Dermis blood vessel endothelial cell (primary cell): Measurements from ENCODE around the gene GPR31. TPM values are rescaled to one million over a fixed set of nuclear protein-coding genes. Genes with fewer than 3 reads are reported as not detected.

Source experiments
- DNase-seq: peaks from one replicate; pipeline ENCODE4 v3.0.0; 2010
- total RNA-seq: library from RNA; depleted of rRNA; stranded (reverse); fragments of >200 nt; gene quantifications from 2 replicates; pipeline ENCODE4 v1.2.3, GENCODE V29; 2014

GPR31 gene
- total RNA-seq, 1 donor from 2014 or later: not detected

DNA sequence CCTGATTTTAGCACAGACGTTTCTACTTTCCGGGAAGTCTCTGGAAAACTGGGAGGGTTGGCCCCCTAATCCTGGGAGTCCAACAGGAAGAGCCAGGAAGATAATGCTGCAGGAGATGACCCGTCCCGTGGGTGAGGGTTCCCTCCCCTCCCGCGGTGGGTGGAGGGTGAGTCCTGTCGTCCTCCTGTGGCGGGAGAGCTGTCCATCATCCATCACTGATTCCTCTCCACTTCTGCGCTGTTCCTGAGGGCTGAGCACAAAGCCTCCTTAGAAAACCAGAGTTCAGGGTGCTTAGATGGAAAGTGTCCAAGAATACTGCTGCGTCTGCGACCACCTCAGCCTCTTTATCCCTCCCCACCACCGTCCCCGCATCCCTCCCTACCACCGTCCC lies 40.9 kb downstream of the GPR31 start:
- DNase-seq: no peak

DNA sequence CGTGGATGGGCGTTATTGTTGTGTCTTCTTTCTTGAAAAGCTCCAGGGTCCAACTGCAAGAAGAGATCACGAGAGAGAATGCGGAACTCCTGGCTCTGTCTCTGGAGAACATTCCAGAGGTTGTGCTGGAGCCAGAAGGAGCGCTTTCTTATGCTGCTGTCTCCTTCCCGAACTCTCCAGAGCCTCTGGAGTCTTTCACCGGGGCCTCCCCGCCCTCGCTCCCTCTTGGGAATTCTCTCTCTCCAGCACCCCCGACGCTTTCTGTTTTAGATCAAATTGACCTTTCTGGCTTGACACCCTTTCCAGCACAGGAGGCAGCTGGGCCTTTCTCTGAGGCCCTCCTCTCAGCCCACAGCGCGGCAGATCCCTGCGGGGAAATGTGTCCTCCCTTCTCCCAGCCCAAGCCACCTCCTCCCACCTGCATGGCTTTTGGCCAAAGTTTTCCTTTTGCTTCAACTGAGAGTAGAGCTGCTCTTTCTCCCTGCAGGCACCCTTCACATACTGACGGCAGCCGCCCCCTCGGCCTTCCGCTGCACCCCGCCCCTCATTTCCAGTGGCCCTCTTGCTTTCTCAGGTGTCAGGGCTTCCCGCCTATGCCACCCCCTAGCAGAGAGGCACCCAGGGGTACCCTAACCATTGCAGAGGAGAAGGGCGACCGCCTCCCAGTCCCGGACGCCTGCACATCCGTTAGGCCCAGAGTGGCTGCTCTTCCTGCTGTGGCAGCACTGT lies 41.5 kb downstream of the GPR31 start:
- DNase-seq: no peak

DNA sequence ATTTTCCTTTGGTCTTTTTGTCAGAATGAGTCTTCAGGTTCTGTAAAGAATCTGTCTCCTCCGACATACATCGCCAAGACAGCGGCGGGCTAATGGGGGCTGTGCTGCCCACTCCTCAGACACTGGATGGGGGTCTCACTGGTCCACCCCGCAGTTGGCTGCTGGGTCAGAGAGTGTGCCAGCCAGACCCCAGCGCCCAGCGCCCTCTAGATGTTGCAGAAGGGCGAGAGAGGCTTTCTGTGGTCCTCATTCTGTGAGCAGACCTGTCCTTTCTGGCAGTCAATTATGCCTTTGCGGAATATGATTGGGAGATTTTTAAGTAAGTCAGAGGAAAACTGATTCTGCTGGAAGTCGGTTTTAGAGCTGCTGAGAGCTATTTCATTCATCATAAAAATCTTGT lies 42.7 kb downstream of the GPR31 start:
- no peak for DNase-seq

DNA sequence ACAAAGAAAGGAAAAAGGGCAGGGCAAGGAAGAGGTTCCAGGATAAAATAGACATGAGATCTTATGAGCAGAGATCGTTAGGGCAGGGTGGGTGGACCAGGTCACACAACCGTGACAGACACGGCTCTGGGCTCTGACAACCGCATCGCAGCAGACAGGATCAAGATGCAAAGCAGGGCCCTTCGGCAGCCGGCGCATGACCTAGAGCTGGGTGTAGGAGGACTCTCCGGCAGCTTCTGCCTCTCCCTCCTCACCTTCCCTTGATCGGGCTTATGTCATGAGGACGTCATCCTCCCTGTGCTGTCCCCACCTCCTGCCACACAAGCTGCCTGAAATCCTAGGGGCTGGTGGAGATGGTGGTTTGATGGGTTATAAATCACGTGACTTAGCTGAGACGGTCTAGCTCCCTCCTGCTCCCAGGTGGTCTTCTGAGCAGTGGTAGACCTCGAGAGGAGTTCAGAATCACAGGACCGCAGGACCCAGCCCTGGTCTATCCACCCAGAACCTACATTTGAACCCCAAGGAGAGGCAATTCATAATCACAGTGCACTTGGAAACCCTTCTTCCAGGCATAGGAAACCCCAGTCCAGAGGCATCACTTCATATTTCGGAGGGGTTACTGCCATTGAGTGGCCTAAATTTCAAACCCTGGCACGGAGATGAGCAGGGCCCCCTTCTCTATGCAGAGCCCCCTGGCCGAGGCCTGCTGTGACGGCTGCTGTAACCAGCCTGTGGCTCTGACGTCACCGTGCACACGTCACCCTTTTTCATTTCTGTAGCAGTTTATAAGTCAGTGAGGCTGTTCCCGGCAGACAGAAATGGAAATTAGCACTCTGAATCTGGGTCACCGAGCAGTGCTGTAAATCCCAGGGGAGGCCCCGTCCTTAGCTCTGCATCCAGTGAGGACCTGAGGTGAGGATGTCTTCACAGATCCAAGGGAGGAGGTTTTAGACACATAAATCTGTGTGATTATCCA lies 43.6 kb downstream of the GPR31 start:
- DNase-seq: no peak

DNA sequence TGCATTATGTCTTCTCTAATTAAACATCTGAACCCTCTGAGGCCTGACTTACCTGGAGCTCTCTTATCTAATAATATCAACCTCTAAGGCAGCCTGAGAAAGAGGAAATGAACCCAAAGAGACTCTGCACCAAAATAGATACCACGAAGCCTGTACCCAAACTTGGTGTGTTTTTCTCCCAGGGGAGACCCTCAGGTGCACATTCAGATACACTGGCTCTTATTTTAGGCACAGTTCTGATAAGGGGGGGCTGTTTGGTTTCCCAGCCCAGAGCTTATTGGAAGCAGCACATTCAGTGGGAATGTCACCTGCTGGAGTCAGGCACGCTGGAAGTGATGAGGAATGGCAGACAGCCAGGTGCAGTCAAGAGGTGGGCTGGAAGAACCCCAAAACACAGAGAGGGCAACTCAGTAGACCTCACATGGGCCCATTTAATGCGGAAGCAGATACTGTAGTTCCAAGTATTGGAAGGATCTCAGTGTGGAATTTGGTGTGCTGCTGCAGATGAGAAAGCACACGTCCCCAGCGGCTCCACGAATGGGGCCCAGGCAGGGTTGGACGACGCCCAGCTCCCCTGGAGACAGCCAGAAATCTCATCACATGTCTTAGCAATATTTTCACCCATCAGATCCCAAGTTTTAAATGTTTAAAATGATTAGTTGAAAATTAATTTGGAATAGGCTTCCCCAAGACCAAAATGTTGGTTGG lies 44.6 kb downstream of the GPR31 start:
- no peak for DNase-seq

DNA sequence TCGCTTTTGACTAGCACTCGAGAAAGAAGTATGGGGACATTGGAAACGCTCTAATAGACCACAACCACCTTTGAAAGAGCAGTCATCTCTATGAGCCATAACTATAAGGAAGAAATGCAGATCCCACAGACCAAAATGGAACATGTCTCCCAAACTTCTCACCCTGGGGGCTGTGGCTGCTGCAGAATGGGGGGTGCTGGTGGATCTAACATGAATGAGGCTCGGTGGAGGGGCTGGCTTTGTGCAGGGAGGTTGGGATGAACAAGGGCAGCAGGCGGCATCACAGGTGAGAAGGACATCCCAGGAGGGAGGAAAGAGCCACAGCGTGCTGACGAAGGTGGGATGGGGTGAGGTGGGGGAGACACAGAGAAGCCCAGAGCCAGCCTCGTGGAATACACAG lies 45.4 kb downstream of the GPR31 start:
- no peak for DNase-seq

DNA sequence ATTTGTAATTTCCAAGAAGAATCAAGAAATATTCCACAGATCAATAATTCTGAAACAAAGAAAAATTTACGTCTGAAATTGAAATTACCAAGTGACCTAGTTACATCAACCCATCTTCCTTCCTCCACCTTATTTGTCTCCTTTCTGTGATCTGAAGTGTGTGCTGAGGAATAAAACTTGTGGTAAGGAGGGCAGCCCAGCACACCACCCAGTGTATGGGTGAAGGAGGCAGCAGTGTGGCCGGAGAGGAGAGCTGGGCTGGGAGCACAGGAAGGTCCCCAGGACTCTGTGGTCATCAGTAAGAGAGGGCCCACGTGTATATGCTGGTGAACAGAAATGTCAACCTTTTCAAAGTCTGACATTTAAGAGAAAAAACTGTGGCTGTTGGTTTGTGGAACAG lies 46.2 kb downstream of the GPR31 start:
- no peak for DNase-seq

DNA sequence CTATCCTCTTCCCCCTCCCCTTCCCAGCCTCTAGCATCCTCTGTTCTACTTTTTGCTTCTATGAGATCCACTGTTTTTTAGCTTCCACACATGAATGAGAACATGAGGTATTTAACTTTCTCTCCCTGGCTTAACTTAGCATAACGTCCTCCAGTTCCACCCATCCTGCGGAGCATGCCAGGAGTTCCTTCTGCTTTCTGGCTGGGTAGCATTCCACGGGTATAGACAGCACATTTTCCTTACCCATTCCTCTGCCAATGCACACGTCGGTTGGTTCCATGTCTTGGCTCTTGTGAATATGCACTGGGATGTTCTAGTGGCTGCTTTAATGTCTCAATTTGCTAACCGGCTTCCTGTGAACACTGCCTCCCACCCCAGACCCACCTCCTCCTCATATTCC lies 48.1 kb downstream of the GPR31 start:
- DNase-seq: no peak

DNA sequence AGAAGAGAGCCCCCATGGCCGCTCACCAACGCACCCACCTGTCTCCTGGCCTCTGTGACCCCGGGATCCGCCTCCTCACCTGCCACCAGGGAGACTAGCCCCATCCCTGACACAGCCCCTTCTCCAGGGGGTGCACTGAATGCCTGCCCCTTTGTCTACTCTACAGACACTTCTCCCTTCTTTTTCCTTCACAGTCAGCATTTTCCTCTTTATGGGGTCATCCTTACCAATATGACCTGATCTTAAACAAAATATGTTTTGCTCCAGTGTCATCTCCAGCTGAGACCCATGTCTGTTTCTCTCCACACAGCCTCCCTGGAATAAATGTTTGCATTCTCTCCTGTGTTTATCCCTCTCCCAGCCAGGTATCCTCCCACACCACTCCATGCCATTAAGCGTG lies 49.5 kb downstream of the GPR31 start:
- no peak for DNase-seq

DNA sequence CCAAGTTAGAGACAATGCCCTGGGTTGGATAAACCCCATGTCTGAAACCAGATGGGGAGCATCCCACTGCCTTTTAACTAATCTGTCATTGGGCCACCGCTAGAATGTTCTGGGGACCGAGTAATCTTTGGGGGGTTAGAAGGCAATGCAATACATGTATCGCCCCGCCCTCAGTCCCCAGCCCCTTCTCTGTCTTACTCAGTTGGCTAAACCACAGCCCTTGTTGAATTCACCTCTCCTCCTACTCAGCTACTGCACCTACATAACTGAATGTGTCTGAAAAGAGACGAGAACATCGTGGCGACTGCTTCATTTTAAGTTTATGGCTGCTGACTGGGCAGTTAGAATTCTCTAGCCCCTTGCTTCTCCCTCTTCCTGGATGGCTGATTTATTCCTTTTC lies 50.0 kb downstream of the GPR31 start:
- no peak for DNase-seq

DNA sequence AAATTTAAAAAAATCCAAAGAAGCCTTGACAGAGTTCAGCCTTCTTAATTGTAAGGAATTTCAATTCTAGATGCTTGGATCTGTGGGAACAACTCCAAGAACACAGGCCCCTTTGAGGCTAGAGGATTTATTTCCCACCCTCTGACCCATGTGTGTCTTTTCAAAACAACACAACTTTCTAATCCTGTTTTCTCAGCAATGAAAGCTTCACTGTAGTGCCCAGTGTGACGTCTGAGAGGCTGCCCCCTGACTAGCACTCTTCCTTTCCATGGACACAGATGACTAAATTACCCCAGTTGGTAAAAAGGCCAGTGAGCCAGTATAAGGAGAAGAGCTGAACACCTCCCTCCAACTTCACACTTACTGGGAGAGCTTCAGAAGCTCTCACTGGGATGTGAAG lies 51.4 kb downstream of the GPR31 start:
- no peak for DNase-seq

Other genes starting within 250 kb of the GPR31 start
- 8.9 and 12.6 TPM in 2 replicates for gene RNASET2, start 201.4 kb downstream of the GPR31 start, total RNA-seq
- 14.3 and 15.7 TPM in 2 replicates for gene CEP43, start 158.6 kb downstream of the GPR31 start, total RNA-seq
- not detected in 2 replicates for gene CCR6, start 34.9 kb downstream of the GPR31 start, total RNA-seq
- not detected in 2 replicates for gene UNC93A, start 133.3 kb upstream of the GPR31 start, total RNA-seq
- not detected in 2 replicates for gene TTLL2, start 167.1 kb upstream of the GPR31 start, total RNA-seq